Endothelial cell of umbilical vein (primary cell): ENCODE data around the gene ST6GALNAC3. TPM values are rescaled to one million over a fixed set of nuclear protein-coding genes. Genes with fewer than 3 reads are reported as not detected.

Source experiments
- BruUV-seq: library from RNA; stranded (reverse); fragments of 400-500 nt; replicated peaks from 2 replicates; lab custom pipeline; 2021; lab: Mats Ljungman, UMichigan
- CTCF ChIA-PET: fragments of 300-600, 350-600 bp; sonication (Branson Sonifier 250); formaldehyde crosslinking; loops from one replicate; lab custom pipeline; 2021; ENCODE audit warnings: antibody characterized with exemption, inconsistent platforms; lab: Charles Lee
- POLR2A ChIA-PET: fragments of 300-600, 350-600 bp; sonication (Branson Sonifier 250); formaldehyde crosslinking; loops from one replicate; lab custom pipeline; 2021; ENCODE audit warnings: antibody characterized with exemption, inconsistent platforms; lab: Charles Lee
- DNase-seq: peaks from one replicate; pipeline ENCODE4 v3.0.0-alpha.2; 2011; ENCODE audit warnings: low read depth, low spot score
- FAIRE-seq: peaks from 2 replicates; lab custom pipeline; 2011; peaks lifted over from hg19 to GRCh38; lab: Jason Lieb, UNC
- H2AFZ ChIP-seq: 2 replicates; pipeline ENCODE4 v1.6.0; 2012; ENCODE audit warnings: low read depth, low read length, control low read depth, inconsistent platforms
- H3K27ac ChIP-seq: 2 replicates; pipeline ENCODE4 v1.5.1; 2011; ENCODE audit warnings: low read depth, mild to moderate bottlenecking, control low read depth, low read length, moderate library complexity; ENCODE audit not compliant: insufficient read depth
- H3K27me3 ChIP-seq, 2 experiments: 2 replicates each; pipeline versions ENCODE4 v1.6.0 to v1.6.1; 2011; ENCODE audit warnings: low read length in 2 of 2, mixed read lengths in 1 of 2; ENCODE audit not compliant: control insufficient read depth in 2 of 2, insufficient read depth in 2 of 2
- H3K36me3 ChIP-seq, 2 experiments: 2 replicates in 1 of 2; 3 replicates in 1 of 2; pipeline ENCODE4 v1.5.1; 2011; ENCODE audit warnings: low read length in 2 of 2, mild to moderate bottlenecking in 1 of 2, moderate library complexity in 1 of 2; ENCODE audit not compliant: control insufficient read depth in 2 of 2, insufficient read depth in 2 of 2; ENCODE audit errors: extremely low read depth in 1 of 2
- H3K4me1 ChIP-seq: 3 replicates; pipeline ENCODE4 v1.5.1; 2011; ENCODE audit warnings: mild to moderate bottlenecking, low read length; ENCODE audit not compliant: control insufficient read depth, insufficient read depth; ENCODE audit errors: extremely low read depth
- H3K4me2 ChIP-seq: 2 replicates; pipeline ENCODE4 v1.6.1; 2011; ENCODE audit warnings: low read length, control low read depth, mixed read lengths; ENCODE audit not compliant: insufficient read depth
- H3K4me3 ChIP-seq, 3 experiments: fragments of 200-600 bp in 1 of 3; sonication (generic), shearing (Covaris generic) in 1 of 3; replicated peaks in 1 of 3; 2 replicates each; pipeline ENCODE4 v1.5.1; 2011 to 2016; ENCODE audit warnings: control low read depth in 3 of 3, low read length in 3 of 3, mild to moderate bottlenecking in 2 of 3, inconsistent platforms in 1 of 3, low read depth in 1 of 3, moderate library complexity in 1 of 3; ENCODE audit not compliant: insufficient read depth in 1 of 3
- H3K79me2 ChIP-seq: 2 replicates; pipeline ENCODE4 v1.6.0; 2012; ENCODE audit warnings: low read length, inconsistent platforms; ENCODE audit not compliant: control insufficient read depth, insufficient read depth
- H3K9ac ChIP-seq: replicated peaks from 2 replicates; pipeline ENCODE3; 2011; ENCODE audit warnings: low read length, control low read depth; ENCODE audit not compliant: insufficient read depth; ENCODE audit errors: extremely low read depth
- H3K9me1 ChIP-seq: replicated peaks from 3 replicates; pipeline ENCODE4 v1.6.0; 2011; ENCODE audit warnings: mild to moderate bottlenecking, low read length; ENCODE audit not compliant: control insufficient read depth, insufficient read depth; ENCODE audit errors: extremely low read depth
- H3K9me3 ChIP-seq: replicated peaks from 2 replicates; pipeline ENCODE4 v1.5.1; 2012; ENCODE audit warnings: low read length, inconsistent platforms; ENCODE audit not compliant: control insufficient read depth, insufficient read depth
- H4K20me1 ChIP-seq: replicated peaks from 2 replicates; pipeline ENCODE3; 2011; ENCODE audit warnings: mild to moderate bottlenecking, low read length; ENCODE audit not compliant: control insufficient read depth, insufficient read depth; ENCODE audit errors: extremely low read depth
- EZH2 ChIP-seq: IDR thresholded peaks from 2 replicates; pipeline ENCODE4 v1.6.1; 2012; ENCODE audit warnings: borderline replicate concordance, low read depth, mild to moderate bottlenecking, moderate library complexity, low read length, inconsistent platforms; ENCODE audit not compliant: severe bottlenecking
- FOS ChIP-seq: IDR thresholded peaks from 2 replicates; pipeline ENCODE4 v1.6.1; 2011; ENCODE audit warnings: mild to moderate bottlenecking, low read length, moderate library complexity, borderline replicate concordance; ENCODE audit not compliant: insufficient read depth
- GATA2 ChIP-seq: IDR thresholded peaks from 2 replicates; pipeline ENCODE4 v1.7.0; 2011; ENCODE audit warnings: low read depth, mild to moderate bottlenecking, moderate library complexity, mixed read lengths, low read length; ENCODE audit not compliant: insufficient read length, insufficient read depth
- JUN ChIP-seq: IDR thresholded peaks from 2 replicates; pipeline ENCODE4 v1.6.1; 2011; ENCODE audit warnings: borderline replicate concordance, low read depth; ENCODE audit not compliant: insufficient read length, insufficient read depth
- MYC ChIP-seq: IDR thresholded peaks from one replicate; pipeline ENCODE4 v1.6.1; 2011; ENCODE audit warnings: mild to moderate bottlenecking, low read depth, low read length
- POLR2A ChIP-seq: IDR thresholded peaks from 2 replicates; pipeline ENCODE4 v1.6.1; 2012; ENCODE audit warnings: low read depth, mild to moderate bottlenecking, control low read depth, low read length
- POLR2AphosphoS5 ChIP-seq: IDR thresholded peaks from 2 replicates; pipeline ENCODE4 v1.6.1; 2012; ENCODE audit warnings: low read depth, mild to moderate bottlenecking, control low read depth, low read length, moderate library complexity; ENCODE audit not compliant: insufficient read depth
- dilution Hi-C: fragments of 300-500 bp; cut with MboI; formaldehyde crosslinking; loops from one replicate; pipeline ENCODE4 v1.15.0; 2019; ENCODE audit warnings: low sequenced_read_pairs; ENCODE audit not compliant: extremely low pct_ligation_motif_present
- intact Hi-C: fragments of 100-400 bp; cut with micrococcal nuclease; formaldehyde crosslinking; loops from one replicate; pipeline ENCODE4 v1.10.0; 2022
- polyA plus RNA-seq, 4 experiments: library from polyadenylated mRNA; depleted of rRNA in 3 of 4; stranded (reverse) in 3 of 4; unstranded in 1 of 4; fragments of >200 nt; gene quantifications; 2 replicates each; pipeline versions ENCODE4 v1.2.1 to v1.2.3, GENCODE V29; 2011 to 2012; ENCODE audit warnings: missing spikeins in 1 of 4
- total RNA-seq: library from RNA; stranded (reverse); gene quantifications from 2 replicates; pipeline ENCODE4 v1.2.3, GENCODE V29; 2021
- TF ChIP-seq, protein P1 (sequence below), 2 donors: IDR thresholded peaks; 1 replicate in 1 of 2; 2 replicates in 1 of 2; pipeline ENCODE4 v1.5.1; 2011; ENCODE audit warnings: low read length in 2 of 2, mild to moderate bottlenecking in 2 of 2, moderate library complexity in 2 of 2, control low read depth in 1 of 2, inconsistent platforms in 1 of 2, low read depth in 1 of 2; ENCODE audit not compliant: insufficient read depth in 1 of 2; ENCODE audit errors: extremely low read depth in 1 of 2
- TF ChIP-seq, protein P2 (sequence below): IDR thresholded peaks from 2 replicates; pipeline ENCODE4 v1.6.1; 2011; ENCODE audit not compliant: insufficient read depth, insufficient read length

ST6GALNAC3 gene
- total and polyA plus RNA-seq, 2 donors (not counting 3 experiments of a cell fraction or from before 2014, with no cell fraction given), result 7.6 to 48.3 TPM

DNA sequence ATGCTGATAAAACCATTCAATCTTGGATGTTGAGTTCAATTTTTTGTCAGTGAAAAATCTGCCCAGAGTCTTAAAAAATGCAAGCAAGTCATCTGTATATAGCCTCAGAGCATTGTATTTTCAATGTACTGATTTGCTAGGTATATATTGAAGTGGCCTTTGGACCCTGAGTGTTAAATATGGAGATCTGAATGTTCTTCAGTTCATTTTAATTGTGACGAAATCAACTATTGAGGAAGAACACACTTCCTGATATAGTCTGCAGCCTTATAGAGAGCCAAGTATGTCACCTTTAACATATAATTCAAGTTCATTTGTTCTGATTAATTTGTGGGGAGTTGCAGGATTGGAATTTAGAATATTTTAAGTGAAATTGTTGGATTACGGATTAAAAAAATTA lies 128.1 kb downstream of the ST6GALNAC3 start:
- no peaks in the 10 kb centered on the region for H4K20me1 ChIP-seq
- no peaks in the 10 kb centered on the region for H3K9me1 ChIP-seq
- H3K36me3 ChIP-seq, result no peaks in the 10 kb centered on the region
- intact Hi-C loops, result no loop called here
- FAIRE-seq (no peak), DNase-seq (no peak)
- H3K4me1 ChIP-seq, result no peaks in the 10 kb centered on the region
- H3K79me2 ChIP-seq, result no peaks in the 10 kb centered on the region
- TF ChIP-seq FOS (no peak), JUN (no peak), POLR2AphosphoS5 (no peak), POLR2A (no peak), EZH2 (no peak), GATA2 (no peak), MYC (no peak)
- TF ChIP-seq, protein P1, sequence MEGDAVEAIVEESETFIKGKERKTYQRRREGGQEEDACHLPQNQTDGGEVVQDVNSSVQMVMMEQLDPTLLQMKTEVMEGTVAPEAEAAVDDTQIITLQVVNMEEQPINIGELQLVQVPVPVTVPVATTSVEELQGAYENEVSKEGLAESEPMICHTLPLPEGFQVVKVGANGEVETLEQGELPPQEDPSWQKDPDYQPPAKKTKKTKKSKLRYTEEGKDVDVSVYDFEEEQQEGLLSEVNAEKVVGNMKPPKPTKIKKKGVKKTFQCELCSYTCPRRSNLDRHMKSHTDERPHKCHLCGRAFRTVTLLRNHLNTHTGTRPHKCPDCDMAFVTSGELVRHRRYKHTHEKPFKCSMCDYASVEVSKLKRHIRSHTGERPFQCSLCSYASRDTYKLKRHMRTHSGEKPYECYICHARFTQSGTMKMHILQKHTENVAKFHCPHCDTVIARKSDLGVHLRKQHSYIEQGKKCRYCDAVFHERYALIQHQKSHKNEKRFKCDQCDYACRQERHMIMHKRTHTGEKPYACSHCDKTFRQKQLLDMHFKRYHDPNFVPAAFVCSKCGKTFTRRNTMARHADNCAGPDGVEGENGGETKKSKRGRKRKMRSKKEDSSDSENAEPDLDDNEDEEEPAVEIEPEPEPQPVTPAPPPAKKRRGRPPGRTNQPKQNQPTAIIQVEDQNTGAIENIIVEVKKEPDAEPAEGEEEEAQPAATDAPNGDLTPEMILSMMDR (IDR thresholded peaks at IDR 0.05; ENCODE audit: extremely low read depth in 1 of 2, insufficient read depth in 1 of 2, low read depth in 1 of 2, low read length in 2 of 2), result no peak
- TF ChIP-seq, protein P2, sequence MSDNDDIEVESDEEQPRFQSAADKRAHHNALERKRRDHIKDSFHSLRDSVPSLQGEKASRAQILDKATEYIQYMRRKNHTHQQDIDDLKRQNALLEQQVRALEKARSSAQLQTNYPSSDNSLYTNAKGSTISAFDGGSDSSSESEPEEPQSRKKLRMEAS, result no peak
- no peaks in the 10 kb centered on the region for H3K27me3 ChIP-seq
- H2AFZ ChIP-seq, result no peak overlapping the region
- ChIA-PET POLR2A (no interaction called here), CTCF (no interaction called here)
- no peak overlapping the region for H3K9ac ChIP-seq
- H3K27ac ChIP-seq, result no peak overlapping the region
- H3K9me3 ChIP-seq, result no peaks in the 10 kb centered on the region
- no peak overlapping the region for H3K4me3 ChIP-seq
- no TSS peak for BruUV-seq
- no peak overlapping the region for H3K4me2 ChIP-seq
- dilution Hi-C loops, result no loop called here
